Type B pancreatic cell (in vitro differentiated cells): ENCODE results near the gene RPA3. TPM values are rescaled to one million over a fixed set of nuclear protein-coding genes. Genes with fewer than 3 reads are reported as not detected.
A peak's percentile ranks its signal among the peaks of the same experiment; 100 is the strongest.
"Not testable (repeated sequence)": the region's sequence is repeated elsewhere in the genome, so short reads cannot be mapped to it uniquely, and the experiment has no call there.

Source experiments
- DNase-seq: peaks from one replicate; pipeline ENCODE4 v3.0.0; 2021; ENCODE audit warnings: mixed read lengths; ENCODE audit not compliant: unreplicated experiment; ENCODE audit errors: extremely low spot score
- H3K27ac Mint-ChIP-seq: 2 replicates; pipeline ENCODE4 v1.8.0; 2021; ENCODE audit warnings: mild to moderate bottlenecking, mixed read lengths
- H3K27me3 Mint-ChIP-seq: 2 replicates; pipeline ENCODE4 v1.8.0; 2021; ENCODE audit warnings: mixed read lengths
- H3K36me3 Mint-ChIP-seq: 2 replicates; pipeline ENCODE4 v1.8.0; 2021; ENCODE audit warnings: mixed read lengths
- H3K4me1 Mint-ChIP-seq: one replicate; pipeline ENCODE4 v1.8.0; 2021; ENCODE audit warnings: mixed read lengths; ENCODE audit not compliant: unreplicated experiment
- H3K4me3 Mint-ChIP-seq: 2 replicates; pipeline ENCODE4 v1.8.0; 2021; ENCODE audit warnings: mild to moderate bottlenecking, mixed read lengths
- H3K9me3 Mint-ChIP-seq: 2 replicates; pipeline ENCODE4 v1.8.0; 2021; ENCODE audit warnings: mixed read lengths
- total RNA-seq: library from RNA; stranded (reverse); gene quantifications from 2 replicates; pipeline ENCODE4 v1.2.1, GENCODE V29; 2021; ENCODE audit warnings: low replicate concordance
- TF ChIP-seq, protein P1 (sequence below): fragments of 200-600 bp; sonication (generic); conservative IDR thresholded peaks from 2 replicates; pipeline ENCODE4 v1.5.0; 2021; ENCODE audit warnings: antibody characterized with exemption, mild to moderate bottlenecking

RPA3 gene
- total RNA-seq, 1 donor from 2014 or later: 42.3 TPM

DNA sequence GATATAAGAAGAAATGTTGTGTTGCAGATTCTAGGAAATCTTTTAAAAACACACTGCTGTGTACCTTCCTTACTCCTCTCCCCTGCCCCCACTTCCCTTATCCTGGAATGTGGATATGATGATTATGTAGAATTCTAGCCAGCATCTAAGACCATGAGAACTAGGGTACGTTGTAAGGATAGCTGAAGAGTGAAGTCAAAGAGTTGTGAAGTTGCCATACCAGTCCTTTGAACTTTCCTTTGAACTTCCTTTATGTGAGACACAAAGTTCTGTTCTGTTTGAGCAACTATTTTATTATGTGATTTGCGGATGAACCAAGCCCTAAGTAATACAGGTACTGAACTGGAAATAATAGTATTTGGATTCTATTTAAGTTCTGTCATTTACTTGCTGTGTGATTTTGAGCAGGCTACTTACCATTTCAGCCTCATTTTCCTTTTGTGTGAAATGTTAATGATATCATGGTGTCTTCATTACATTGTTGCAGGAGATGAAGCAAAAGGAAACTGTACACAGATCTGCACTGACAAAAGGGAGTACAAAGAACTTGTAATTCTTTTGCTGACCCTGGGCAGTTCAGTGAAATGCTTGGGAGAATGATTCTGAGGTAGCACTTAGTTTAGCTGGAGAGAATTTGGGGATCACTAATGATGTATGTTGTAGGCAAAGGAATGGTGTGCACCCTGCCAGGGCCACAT lies 31.4 kb downstream of the RPA3 start:
- Mint-ChIP-seq H3K9me3 (no peaks in the 10 kb centered on the region), H3K27me3 (no peaks in the 10 kb centered on the region), H3K27ac (no peak overlapping the region), H3K36me3 (peaks cover 5% of the 10 kb centered on the region), H3K4me3 (no peak overlapping the region), H3K4me1 (peaks cover 9% of the 10 kb centered on the region)
- no peak for DNase-seq
- TF ChIP-seq, protein P1, sequence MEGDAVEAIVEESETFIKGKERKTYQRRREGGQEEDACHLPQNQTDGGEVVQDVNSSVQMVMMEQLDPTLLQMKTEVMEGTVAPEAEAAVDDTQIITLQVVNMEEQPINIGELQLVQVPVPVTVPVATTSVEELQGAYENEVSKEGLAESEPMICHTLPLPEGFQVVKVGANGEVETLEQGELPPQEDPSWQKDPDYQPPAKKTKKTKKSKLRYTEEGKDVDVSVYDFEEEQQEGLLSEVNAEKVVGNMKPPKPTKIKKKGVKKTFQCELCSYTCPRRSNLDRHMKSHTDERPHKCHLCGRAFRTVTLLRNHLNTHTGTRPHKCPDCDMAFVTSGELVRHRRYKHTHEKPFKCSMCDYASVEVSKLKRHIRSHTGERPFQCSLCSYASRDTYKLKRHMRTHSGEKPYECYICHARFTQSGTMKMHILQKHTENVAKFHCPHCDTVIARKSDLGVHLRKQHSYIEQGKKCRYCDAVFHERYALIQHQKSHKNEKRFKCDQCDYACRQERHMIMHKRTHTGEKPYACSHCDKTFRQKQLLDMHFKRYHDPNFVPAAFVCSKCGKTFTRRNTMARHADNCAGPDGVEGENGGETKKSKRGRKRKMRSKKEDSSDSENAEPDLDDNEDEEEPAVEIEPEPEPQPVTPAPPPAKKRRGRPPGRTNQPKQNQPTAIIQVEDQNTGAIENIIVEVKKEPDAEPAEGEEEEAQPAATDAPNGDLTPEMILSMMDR: no peak

GRCh38 chr7:7682861-7683260 lies 35.5 kb downstream of the RPA3 start:
- Mint-ChIP-seq H3K9me3 (peaks cover 3% of the 10 kb centered on the region), H3K4me3 (no peak overlapping the region), H3K36me3 (peaks cover 7% of the 10 kb centered on the region), H3K4me1 (peaks cover 21% of the 10 kb centered on the region), H3K27me3 (no peaks in the 10 kb centered on the region), H3K27ac (no peak overlapping the region)
- TF ChIP-seq, protein P1: no peak
- DNase-seq: no peak

DNA sequence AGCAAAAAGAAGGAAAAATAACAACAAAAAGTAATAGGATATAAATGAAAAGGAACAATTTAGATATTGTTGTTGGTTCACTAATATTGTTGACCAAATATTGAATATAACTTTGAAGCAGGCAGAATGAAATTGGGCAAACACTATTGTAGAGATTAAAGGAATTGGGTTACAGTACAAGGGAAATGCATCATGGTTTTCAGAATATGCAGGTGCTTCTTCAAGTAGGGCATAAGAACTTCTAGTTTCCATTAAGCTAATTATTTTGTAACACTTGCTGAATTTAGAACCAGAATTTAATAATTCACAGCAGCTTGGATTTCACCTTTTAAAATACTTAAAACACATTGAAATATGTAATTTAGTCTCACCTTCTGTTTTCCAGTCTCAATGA lies 36.5 kb downstream of the RPA3 start:
- TF ChIP-seq, protein P1: no peak
- peaks cover 12% of the 10 kb centered on the region for H3K36me3 Mint-ChIP-seq
- H3K27me3 Mint-ChIP-seq: no peaks in the 10 kb centered on the region
- peaks cover 3% of the 10 kb centered on the region for H3K9me3 Mint-ChIP-seq
- peak overlapping the region; percentile 64 for H3K27ac Mint-ChIP-seq
- peaks cover 16% of the 10 kb centered on the region for H3K4me1 Mint-ChIP-seq
- H3K4me3 Mint-ChIP-seq: no peak overlapping the region
- DNase-seq: no peak

DNA sequence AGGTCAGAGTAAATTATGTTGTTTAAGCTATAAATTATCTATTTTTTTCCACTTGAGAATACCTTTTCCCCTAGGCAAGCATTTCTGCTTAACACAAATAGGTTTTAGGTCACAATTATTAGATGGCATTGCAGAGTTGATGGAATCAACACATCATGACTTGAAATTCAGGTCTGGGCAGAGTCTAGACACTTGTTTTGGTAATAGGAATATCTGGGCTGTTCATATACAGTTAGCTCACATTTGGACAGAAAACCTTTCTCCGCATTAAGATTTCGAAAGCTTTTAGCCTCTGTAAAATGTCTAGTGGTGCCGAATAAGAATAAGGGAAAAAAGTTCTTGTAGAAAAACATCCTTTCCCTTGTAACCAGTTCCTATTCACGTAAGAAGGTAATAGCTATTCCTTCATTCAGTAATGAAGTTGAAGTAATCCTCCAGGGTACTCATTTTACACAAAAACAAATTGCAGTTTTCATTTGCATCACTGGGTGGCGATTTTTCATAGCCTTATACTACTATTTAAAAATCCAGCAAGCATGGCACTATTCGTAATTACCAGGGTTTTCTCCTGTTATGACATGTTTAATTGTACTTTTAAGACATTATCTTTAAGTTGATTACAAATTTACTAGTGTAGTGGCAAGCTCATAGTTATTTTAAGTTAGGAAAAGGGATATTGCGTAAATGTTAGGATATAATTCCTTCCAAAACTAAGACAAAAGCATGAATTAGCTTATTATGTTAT lies 37.0 kb downstream of the RPA3 start:
- peaks cover 12% of the 10 kb centered on the region for H3K4me1 Mint-ChIP-seq
- TF ChIP-seq, protein P1: peak; percentile 68
- H3K4me3 Mint-ChIP-seq: peak overlapping the region; percentile 62
- H3K36me3 Mint-ChIP-seq: peaks cover 12% of the 10 kb centered on the region
- no peaks in the 10 kb centered on the region for H3K27me3 Mint-ChIP-seq
- DNase-seq: no peak
- H3K27ac Mint-ChIP-seq: peak overlapping the region; percentile 64
- H3K9me3 Mint-ChIP-seq: peaks cover 3% of the 10 kb centered on the region

DNA sequence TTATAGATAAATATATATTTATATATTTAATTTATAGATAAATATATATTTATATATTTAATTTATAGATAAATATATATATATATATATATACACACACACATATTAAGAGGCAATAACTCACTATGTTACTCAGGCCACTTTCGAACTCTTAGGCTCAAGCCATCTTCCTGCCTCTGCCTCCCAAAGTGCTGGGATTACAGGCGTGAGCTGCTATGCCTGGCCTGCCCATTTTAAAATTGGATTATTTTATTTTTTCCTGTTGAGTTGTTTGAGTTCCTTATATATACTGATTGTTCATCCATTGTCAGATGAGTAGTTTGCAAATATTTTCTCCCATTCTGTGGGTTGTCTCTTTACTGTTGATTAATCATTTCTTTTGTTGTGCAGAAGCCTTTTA lies 38.8 kb downstream of the RPA3 start:
- not testable (repeated sequence) for H3K4me3 Mint-ChIP-seq

GRCh38 chr7:7675686-7676085 lies 42.7 kb downstream of the RPA3 start:
- H3K4me3 Mint-ChIP-seq: no peak overlapping the region
- no peak overlapping the region for H3K27ac Mint-ChIP-seq

More for the DNA sequence above, 38.8 kb downstream of the RPA3 start:
- not testable (repeated sequence) for H3K27me3 Mint-ChIP-seq, H3K9me3 Mint-ChIP-seq, DNase-seq
- peaks cover 12% of the 10 kb centered on the region for H3K4me1 Mint-ChIP-seq
- peaks cover 15% of the 10 kb centered on the region for H3K36me3 Mint-ChIP-seq
- peak overlapping the region; percentile 4 for H3K27ac Mint-ChIP-seq

More at GRCh38 chr7:7675686-7676085, 42.7 kb downstream of the RPA3 start:
- DNase-seq: no peak
- Mint-ChIP-seq H3K9me3 (peaks cover 3% of the 10 kb centered on the region), H3K4me1 (peaks cover 9% of the 10 kb centered on the region), H3K36me3 (peaks cover 18% of the 10 kb centered on the region), H3K27me3 (no peaks in the 10 kb centered on the region)
- TF ChIP-seq, protein P1: no peak
